Stimulated activated CD8-positive, alpha-beta memory T cell treated with anti-CD3 and anti-CD28 coated beads, Interleukin-7, amount 100 ng/mL, for 4 hours (primary cell): Measurements from ENCODE around the gene KDM5B.

Experiments used
- DNase-seq, 2 donors: peaks; one replicate each; pipeline ENCODE4 v3.0.0-alpha.2; 2020; ENCODE audit warnings: low read depth in 2 of 2

KDM5B gene

GRCh38 chr1:202685641-202686040 lies 122.6 kb downstream of the KDM5B start:
- DNase-seq: no peak

DNA sequence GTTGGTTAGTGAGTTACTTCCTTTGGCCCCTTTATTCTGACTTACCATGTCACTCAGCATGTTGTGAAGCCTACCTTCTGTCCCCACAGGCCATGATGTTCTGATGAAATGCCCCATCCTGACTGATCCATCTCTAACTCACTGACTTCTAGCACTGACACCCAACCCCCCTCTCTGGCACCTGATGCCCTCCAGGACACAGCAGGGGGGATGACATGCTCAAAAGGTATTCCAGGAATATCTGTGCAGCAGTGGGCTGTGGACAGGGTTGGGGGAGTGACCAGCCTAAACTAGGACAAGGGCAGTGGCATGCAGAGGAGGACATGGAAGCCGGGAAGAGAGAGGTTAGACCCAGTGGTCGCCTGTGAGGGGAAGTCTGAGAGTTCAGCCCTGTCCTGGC lies 123.5 kb downstream of the KDM5B start:
- no peak for DNase-seq

DNA sequence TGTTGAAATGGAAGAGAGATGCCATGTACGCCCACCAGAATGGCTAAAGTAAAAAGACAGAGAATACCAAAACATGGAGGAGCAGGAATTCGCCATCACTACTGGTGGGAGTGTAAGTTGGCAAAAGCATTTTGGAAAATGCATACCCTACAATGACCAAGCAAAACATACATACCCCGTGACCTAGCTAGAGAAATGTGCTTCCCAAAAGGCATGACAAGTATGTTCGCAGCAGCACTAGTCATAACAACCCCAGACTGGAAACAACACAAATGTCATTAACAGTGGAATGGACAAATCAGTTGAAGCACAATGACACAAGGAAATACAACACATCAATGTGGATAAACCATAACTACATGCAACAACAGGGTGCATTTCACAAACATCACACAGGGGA lies 125.2 kb downstream of the KDM5B start:
- DNase-seq: no peak

- DNase-seq: no peak
Measured at GRCh38 chr1:202682477-202682876, 125.7 kb downstream of the KDM5B start.

- no peak for DNase-seq
Measured at GRCh38 chr1:202681736-202682420, 126.3 kb downstream of the KDM5B start.

DNA sequence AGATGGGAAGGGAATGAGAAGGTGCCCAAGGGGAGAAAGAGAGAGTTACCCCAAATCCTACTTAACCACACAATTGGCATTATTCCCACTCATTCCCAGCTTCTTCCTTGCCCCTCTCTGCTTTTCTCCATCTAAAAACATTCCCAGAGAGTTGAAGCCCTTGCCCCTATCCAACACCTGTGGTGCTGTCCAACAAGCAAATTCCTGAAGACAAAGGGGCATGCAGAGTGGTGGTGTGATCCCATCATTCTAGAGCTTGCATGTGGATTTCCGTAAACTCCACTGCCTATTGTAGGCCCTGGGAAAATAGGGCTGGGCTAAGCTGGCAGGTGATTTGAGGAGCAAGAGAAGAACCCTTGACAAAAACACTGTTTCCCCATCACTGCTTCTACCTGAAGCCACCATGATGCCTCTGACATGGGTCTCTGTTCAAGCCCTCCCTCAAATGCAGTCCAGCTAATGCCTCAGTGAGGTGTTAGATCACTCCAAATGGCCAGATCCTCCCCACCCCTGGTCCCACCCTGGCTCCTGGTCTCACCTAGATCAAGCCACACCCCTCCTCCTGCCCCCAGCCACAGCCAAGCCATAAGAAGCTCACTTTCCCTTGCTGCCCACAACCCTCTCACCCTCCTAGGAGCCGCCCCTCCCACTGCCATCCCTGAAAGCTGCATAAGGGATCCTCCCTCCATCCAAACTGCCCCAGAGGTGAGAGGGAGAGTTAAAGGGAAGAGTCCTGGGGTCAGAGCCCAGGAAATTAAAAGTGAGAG lies 127.5 kb downstream of the KDM5B start:
- DNase-seq: no peak

DNA sequence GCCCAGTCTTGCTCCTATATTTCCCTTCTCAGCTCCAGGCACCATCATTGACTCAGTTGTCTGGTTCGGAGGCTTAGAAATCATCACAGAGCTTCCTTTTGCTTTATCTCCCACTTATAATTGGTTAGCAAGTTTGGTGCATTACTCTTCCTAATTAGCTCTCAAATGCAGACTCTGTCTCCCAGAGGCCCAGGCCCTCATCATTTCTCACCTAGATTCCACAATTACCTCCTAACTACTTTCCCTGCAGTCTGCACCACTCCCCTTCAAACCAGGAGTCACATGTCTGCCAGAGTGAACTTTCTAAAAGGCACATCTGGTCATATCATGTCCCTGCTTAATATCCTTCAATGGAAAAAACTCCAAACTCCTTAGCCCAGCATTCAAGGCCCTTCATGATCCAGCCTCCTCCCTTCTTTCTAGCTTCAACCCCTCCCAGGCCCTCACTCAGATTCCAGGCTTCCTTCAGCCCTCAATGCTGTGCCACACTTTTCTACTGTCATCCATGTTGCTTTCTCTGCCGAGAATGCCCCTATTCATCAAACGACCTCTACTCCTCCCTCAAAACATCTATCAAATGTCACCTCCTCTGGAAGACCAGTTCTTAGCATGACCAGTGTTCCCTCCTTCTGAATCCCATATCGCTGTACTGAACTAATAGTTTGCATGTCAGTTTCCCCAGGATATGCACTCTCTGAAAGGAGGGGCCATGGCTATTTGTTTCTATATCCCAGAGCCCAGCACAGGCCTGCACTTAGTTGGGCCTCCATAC lies 128.6 kb downstream of the KDM5B start:
- no peak for DNase-seq

DNA sequence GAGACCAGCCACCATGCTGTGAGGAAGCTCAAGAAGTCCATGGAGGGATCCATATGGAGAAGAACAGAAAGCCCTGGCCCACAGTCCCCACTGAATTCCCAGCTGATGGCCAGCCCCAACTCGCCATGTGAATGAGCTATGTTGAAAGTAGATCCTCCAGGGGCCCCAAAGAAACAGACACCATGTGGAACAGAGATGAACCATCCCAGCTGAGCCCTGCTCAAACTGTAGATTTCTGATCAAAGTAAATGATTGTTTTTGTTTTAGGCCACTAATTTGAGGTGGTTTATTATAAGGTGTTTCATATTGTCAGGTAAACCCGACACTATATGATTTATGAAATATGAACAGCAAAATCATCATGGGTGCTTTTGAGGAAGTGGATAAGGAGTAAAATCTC lies 130.8 kb downstream of the KDM5B start:
- DNase-seq: no peak
